Neural progenitor cell (in vitro differentiated cells): ENCODE measurements around the gene P2RY4. TPM values are rescaled to one million over a fixed set of nuclear protein-coding genes. Genes with fewer than 3 reads are reported as not detected.

Experiments
- DNase-seq: peaks from one replicate; pipeline ENCODE4 v3.0.0-alpha.2; 2016; ENCODE audit warnings: low spot score
- H2AFZ ChIP-seq: fragments of 200-600 bp; sonication (generic); replicated peaks from 2 replicates; pipeline ENCODE4 v1.6.1; 2016; ENCODE audit warnings: antibody characterized with exemption
- H3F3A ChIP-seq: fragments of 200-600 bp; sonication (generic); 2 replicates; pipeline ENCODE4 v1.6.1; 2016; ENCODE audit warnings: antibody characterized with exemption, low read depth
- H3K27ac ChIP-seq: fragments of 200-600 bp; sonication (generic); 2 replicates; pipeline ENCODE4 v1.5.1; 2016; ENCODE audit warnings: mild to moderate bottlenecking
- H3K27me3 ChIP-seq: fragments of 200-600 bp; sonication (generic); 2 replicates; pipeline ENCODE4 v1.6.1; 2016; ENCODE audit warnings: mild to moderate bottlenecking, moderate library complexity
- H3K36me3 ChIP-seq: fragments of 200-600 bp; sonication (generic); 2 replicates; pipeline ENCODE4 v1.5.1; 2016
- H3K4me1 ChIP-seq: fragments of 200-600 bp; sonication (generic); 2 replicates; pipeline ENCODE4 v1.6.1; 2016; ENCODE audit warnings: mixed run types
- H3K4me2 ChIP-seq: fragments of 200-600 bp; sonication (generic); 2 replicates; pipeline ENCODE4 v1.6.1; 2016
- H3K4me3 ChIP-seq: fragments of 200-600 bp; sonication (generic); 2 replicates; pipeline ENCODE4 v1.5.1; 2016
- H3K79me2 ChIP-seq: fragments of 200-600 bp; sonication (generic); 2 replicates; pipeline ENCODE4 v1.6.1; 2016; ENCODE audit warnings: low read depth
- H3K9ac ChIP-seq: fragments of 200-600 bp; sonication (generic); 2 replicates; pipeline ENCODE4 v1.6.1; 2016
- H3K9me3 ChIP-seq: fragments of 200-600 bp; sonication (generic); 2 replicates; pipeline ENCODE4 v1.5.1; 2016; ENCODE audit warnings: low read depth
- H4K20me1 ChIP-seq: fragments of 200-600 bp; sonication (generic); 2 replicates; pipeline ENCODE4 v1.6.1; 2016; ENCODE audit warnings: low read depth
- H3K27ac Mint-ChIP-seq: 3 replicates; pipeline ENCODE4 v1.8.0; 2021; ENCODE audit warnings: mixed read lengths
- H3K27me3 Mint-ChIP-seq: 2 replicates; pipeline ENCODE4 v1.8.0; 2022; ENCODE audit warnings: low read depth, mild to moderate bottlenecking, inconsistent platforms, moderate library complexity, mixed read lengths; ENCODE audit not compliant: insufficient read depth
- H3K36me3 Mint-ChIP-seq: 3 replicates; pipeline ENCODE4 v1.8.0; 2021; ENCODE audit warnings: mixed read lengths
- H3K4me1 Mint-ChIP-seq: 3 replicates; pipeline ENCODE4 v1.8.0; 2021; ENCODE audit warnings: mixed read lengths
- H3K4me3 Mint-ChIP-seq: 3 replicates; pipeline ENCODE4 v1.8.0; 2021; ENCODE audit warnings: mild to moderate bottlenecking, moderate library complexity, mixed read lengths
- H3K9me3 Mint-ChIP-seq: 3 replicates; pipeline ENCODE4 v1.8.0; 2020; ENCODE audit warnings: mixed read lengths
- CTCF ChIP-seq: fragments of 200-600 bp; sonication (generic); IDR thresholded peaks from 2 replicates; pipeline ENCODE4 v1.5.1; 2017; ENCODE audit warnings: antibody characterized with exemption, mild to moderate bottlenecking
- EZH2 ChIP-seq: fragments of 200-600 bp; sonication (generic); IDR thresholded peaks from 2 replicates; pipeline ENCODE4 v1.6.1; 2017; ENCODE audit warnings: antibody characterized with exemption, mild to moderate bottlenecking, moderate library complexity
- EZH2phosphoT487 ChIP-seq: fragments of 200-600 bp; sonication (generic); IDR thresholded peaks from 2 replicates; pipeline ENCODE4 v1.6.1; 2017; ENCODE audit warnings: antibody characterized with exemption
- total RNA-seq: library from RNA; depleted of rRNA; stranded (reverse); fragments of >200 nt; gene quantifications from 2 replicates; pipeline ENCODE4 v1.2.3, GENCODE V29; 2015; ENCODE audit warnings: low replicate concordance

P2RY4 gene
- total RNA-seq, 1 donor from 2014 or later: not detected

- Histone ChIP-seq H3K9ac (no peak overlapping the region), H3K27me3 (no peaks in the 10 kb centered on the region), H3K4me2 (no peak overlapping the region), H3F3A (no peaks in the 10 kb centered on the region), H3K36me3 (no peaks in the 10 kb centered on the region), H3K27ac (no peak overlapping the region), H4K20me1 (no peaks in the 10 kb centered on the region), H3K4me1 (no peaks in the 10 kb centered on the region), H3K79me2 (no peaks in the 10 kb centered on the region), H3K9me3 (peaks cover 14% of the 10 kb centered on the region), H3K4me3 (no peak overlapping the region), H2AFZ (no peak overlapping the region)
- TF ChIP-seq EZH2: no peak
- no peak for TF ChIP-seq CTCF
- TF ChIP-seq EZH2phosphoT487: no peak
- Mint-ChIP-seq H3K4me1 (no peaks in the 10 kb centered on the region), H3K9me3 (no peaks in the 10 kb centered on the region), H3K27me3 (peaks cover 5% of the 10 kb centered on the region), H3K4me3 (no peak overlapping the region), H3K36me3 (no peaks in the 10 kb centered on the region), H3K27ac (no peak overlapping the region)
- no peak for DNase-seq
These were observed 6.0 kb downstream of the P2RY4 start for GRCh38 chrX:70254063-70254400.

GRCh38 chrX:70253377-70254062 is 6.5 kb downstream of the P2RY4 start:
- Mint-ChIP-seq H3K36me3 (no peaks in the 10 kb centered on the region), H3K4me3 (no peak overlapping the region), H3K27me3 (peaks cover 3% of the 10 kb centered on the region), H3K27ac (no peak overlapping the region), H3K4me1 (no peaks in the 10 kb centered on the region), H3K9me3 (no peaks in the 10 kb centered on the region)
- H3K27me3 ChIP-seq: no peaks in the 10 kb centered on the region
- peaks cover 14% of the 10 kb centered on the region for H3K9me3 ChIP-seq
- no peak for DNase-seq
- H3K4me1 ChIP-seq: no peaks in the 10 kb centered on the region
- TF ChIP-seq EZH2: no peak
- TF ChIP-seq EZH2phosphoT487: no peak
- TF ChIP-seq CTCF: no peak
- no peak overlapping the region for H2AFZ ChIP-seq
- no peak overlapping the region for H3K27ac ChIP-seq
- no peak overlapping the region for H3K9ac ChIP-seq
- no peaks in the 10 kb centered on the region for H3K36me3 ChIP-seq
- H3K79me2 ChIP-seq: no peaks in the 10 kb centered on the region
- no peak overlapping the region for H3K4me2 ChIP-seq
- H3F3A ChIP-seq: no peaks in the 10 kb centered on the region
- no peaks in the 10 kb centered on the region for H4K20me1 ChIP-seq
- H3K4me3 ChIP-seq: no peak overlapping the region

- peaks cover 14% of the 10 kb centered on the region for H3K9me3 ChIP-seq
- DNase-seq: no peak
- H3K4me2 ChIP-seq: no peak overlapping the region
- Mint-ChIP-seq H3K27me3 (no peaks in the 10 kb centered on the region), H3K4me3 (no peak overlapping the region), H3K36me3 (no peaks in the 10 kb centered on the region), H3K9me3 (no peaks in the 10 kb centered on the region), H3K27ac (no peak overlapping the region), H3K4me1 (no peaks in the 10 kb centered on the region)
- H3K27ac ChIP-seq: no peak overlapping the region
- no peaks in the 10 kb centered on the region for H3K27me3 ChIP-seq
- no peak overlapping the region for H2AFZ ChIP-seq
- H4K20me1 ChIP-seq: no peaks in the 10 kb centered on the region
- TF ChIP-seq EZH2: no peak
- TF ChIP-seq EZH2phosphoT487: no peak
- TF ChIP-seq CTCF: no peak
- H3K4me3 ChIP-seq: no peak overlapping the region
- H3K9ac ChIP-seq: no peak overlapping the region
- H3F3A ChIP-seq: no peaks in the 10 kb centered on the region
- H3K4me1 ChIP-seq: no peaks in the 10 kb centered on the region
- no peaks in the 10 kb centered on the region for H3K79me2 ChIP-seq
- no peaks in the 10 kb centered on the region for H3K36me3 ChIP-seq
These were observed 7.5 kb downstream of the P2RY4 start for GRCh38 chrX:70252491-70252890.
